Measurements from ENCODE around the gene NOSTRIN. TPM values are rescaled to one million over a fixed set of nuclear protein-coding genes. Genes with fewer than 3 reads are reported as not detected.

The NOSTRIN gene
- total and polyA plus RNA-seq, 2 of the 8 experiments (the other 6 are each of a cell fraction or from before 2014, with no cell fraction given): not detected

- H3K4me2 ChIP-seq (ENCODE audit: insufficient read depth in 1 of 2, low read depth in 2 of 2, low read length in 2 of 2): no peak overlapping the region
- H4K20me1 ChIP-seq (replicated peaks in 1 of 2; ENCODE audit: control insufficient read depth in 1 of 2, insufficient read depth in 2 of 2, low read length in 2 of 2): no peaks in the 10 kb centered on the region
- no peak overlapping the region for H2AFZ ChIP-seq (ENCODE audit: low read length)
- no peak overlapping the region for H4K8ac ChIP-seq (ENCODE audit: extremely low read depth, insufficient read depth, low read length)
- no peak overlapping the region for H2BK15ac ChIP-seq (ENCODE audit: low read length)
- no peak overlapping the region for H3K14ac ChIP-seq (ENCODE audit: insufficient read length)
- POLR2A ChIA-PET (ENCODE audit: partially characterized antibody): no interaction called here
- no peak overlapping the region for H3K27ac ChIP-seq (ENCODE audit: low read depth, low read length)
- H3K4me3 ChIP-seq (ENCODE audit: extremely low read depth in 1 of 4, insufficient read depth in 2 of 4, low read depth in 3 of 4, low read length in 4 of 4): no peak overlapping the region
- H3K56ac ChIP-seq (replicated peaks; ENCODE audit: insufficient read length, low read depth, low read length): no peak overlapping the region
- TF ChIP-seq PHF8 (conservative IDR thresholded peaks at IDR 0.05; ENCODE audit: low read depth, low read length) (no peak), NRF1 (IDR thresholded peaks at IDR 0.05; ENCODE audit: low read depth, low read length) (no peak), RAD21 (IDR thresholded peaks at IDR 0.05 in 1 of 2, conservative IDR thresholded peaks at IDR 0.05 in 1 of 2; ENCODE audit: low read depth in 2 of 2, low read length in 2 of 2) (no peak), NANOG (IDR thresholded peaks at IDR 0.05; ENCODE audit: insufficient read depth, low read depth, low read length, poor library complexity, severe bottlenecking) (no peak), CBX8 (IDR thresholded peaks at IDR 0.05; ENCODE audit: borderline replicate concordance, low read depth, low read length) (no peak), MAX (IDR thresholded peaks at IDR 0.05) (no peak), RNF2 (IDR thresholded peaks at IDR 0.05; ENCODE audit: borderline replicate concordance, low read depth, low read length, missing control alignments, poor library complexity, severe bottlenecking) (no peak), KDM4A (IDR thresholded peaks at IDR 0.05; ENCODE audit: low read depth, low read length, severe bottlenecking) (no peak), RXRA (IDR thresholded peaks at IDR 0.05; ENCODE audit: insufficient read depth, low read depth, low read length) (no peak), SP2 (IDR thresholded peaks at IDR 0.05; ENCODE audit: low read length) (no peak), E2F6 (IDR thresholded peaks at IDR 0.05) (no peak)
- 92% methylated on average over 1 of the region's 1 CpG; no CpG with 5 or more reads in 1 of the 2 experiments for WGBS, 2 experiments (ENCODE audit: extremely low coverage in 1 of 2, insufficient coverage in 1 of 2, insufficient read length in 1 of 2, insufficient replicate concordance in 2 of 2, low coverage in 1 of 2, low lambda C conversion rate in 2 of 2, missing lambda C conversion rate in 1 of 2)
- H3K9me3 ChIP-seq (ENCODE audit: insufficient read depth in 2 of 2, low read depth in 1 of 2, low read length in 1 of 2): no peaks in the 10 kb centered on the region
- H3K79me1 ChIP-seq (ENCODE audit: low read depth, low read length): no peaks in the 10 kb centered on the region
- no peak overlapping the region for H3K18ac ChIP-seq (ENCODE audit: extremely low read depth, low read length)
- H2BK5ac ChIP-seq (ENCODE audit: low read depth, low read length): no peak overlapping the region
- peaks cover 0 to 2% (median 0%) of the 10 kb centered on the region in 4 experiments; a peak in 1 of 7 replicates for H3K27me3 ChIP-seq (replicated peaks in 1 of 4; ENCODE audit: control insufficient read depth in 3 of 4, extremely low read depth in 1 of 4, insufficient read depth in 3 of 4, low read length in 3 of 4)
- H3K4ac ChIP-seq (replicated peaks; ENCODE audit: insufficient read length, low read depth, low read length): no peak overlapping the region
- H3K4me1 ChIP-seq (replicated peaks in 1 of 4; ENCODE audit: control insufficient read depth in 3 of 4, insufficient read depth in 4 of 4, low read length in 3 of 4): no peaks in the 10 kb centered on the region; a peak in 1 of 7 replicates
- H4K5ac ChIP-seq (ENCODE audit: insufficient read length, low read depth, low read length): no peak overlapping the region
- no peak for FAIRE-seq
- H2AK5ac ChIP-seq (ENCODE audit: low read depth, low read length): no peak overlapping the region
- no peak overlapping the region for H3K23ac ChIP-seq (ENCODE audit: insufficient read length)
- no peaks in the 10 kb centered on the region for H3K23me2 ChIP-seq (ENCODE audit: low read depth, low read length)
- H4K91ac ChIP-seq (replicated peaks; ENCODE audit: insufficient read length, low read length): no peak overlapping the region
- no peak for DNase-seq (ENCODE audit: low read depth in 1 of 2, low spot score in 2 of 2)
- H3K79me2 ChIP-seq (ENCODE audit: control insufficient read depth in 1 of 2, insufficient read depth in 2 of 2, low read length in 2 of 2): no peaks in the 10 kb centered on the region
- H2BK12ac ChIP-seq (ENCODE audit: low read depth, low read length): no peak overlapping the region
- peaks cover 0 to 6% (median 4%) of the 10 kb centered on the region in 4 experiments; a peak in 5 of 8 replicates for H3K36me3 ChIP-seq (ENCODE audit: control insufficient read depth in 2 of 4, insufficient read depth in 4 of 4, low read length in 3 of 4)
- no peak overlapping the region for H2BK20ac ChIP-seq (ENCODE audit: low read length)
- H2BK120ac ChIP-seq (replicated peaks; ENCODE audit: low read depth, low read length): no peak overlapping the region
- H3K9ac ChIP-seq (replicated peaks in 1 of 4; ENCODE audit: extremely low read depth in 1 of 4, low read depth in 3 of 4, low read length in 3 of 4): no peak overlapping the region
- CTCF ChIA-PET (ENCODE audit: partially characterized antibody): interaction anchor here (1.0 to 1.6 kb wide), 2 partner anchors 37 to 419 kb away, joined by 3 to 6 read pairs; no protein-coding TSS in a partner anchor
Measured at GRCh38 chr2:168765401-168765800, 37.0 kb upstream of the NOSTRIN start.

All from H1 (cell line).